Gastrocnemius medialis (tissue), 4 donors: ENCODE measurements around the gene CHAC1.

ENCODE experiments used
- POLR2A ChIP-seq, 2 donors: fragments of 450-650 bp; IDR thresholded peaks; one replicate each; pipeline ENCODE4 v1.6.1; 2017; ENCODE audit warnings: antibody characterized with exemption in 2 of 2, mild to moderate bottlenecking in 2 of 2, moderate library complexity in 2 of 2
- TF ChIP-seq, protein P1 (sequence below), 5 experiments: fragments of 450-650 bp in 3 of 5; fragments of 200-600 bp in 2 of 5; sonication (generic) in 2 of 5; IDR thresholded peaks in 4 of 5; conservative IDR thresholded peaks in 1 of 5; 1 replicate in 4 of 5; 2 replicates in 1 of 5; pipeline ENCODE4 v1.5.1; 2016 to 2019; ENCODE audit warnings: antibody characterized with exemption in 5 of 5, mild to moderate bottlenecking in 3 of 5, moderate library complexity in 3 of 5

DNA sequence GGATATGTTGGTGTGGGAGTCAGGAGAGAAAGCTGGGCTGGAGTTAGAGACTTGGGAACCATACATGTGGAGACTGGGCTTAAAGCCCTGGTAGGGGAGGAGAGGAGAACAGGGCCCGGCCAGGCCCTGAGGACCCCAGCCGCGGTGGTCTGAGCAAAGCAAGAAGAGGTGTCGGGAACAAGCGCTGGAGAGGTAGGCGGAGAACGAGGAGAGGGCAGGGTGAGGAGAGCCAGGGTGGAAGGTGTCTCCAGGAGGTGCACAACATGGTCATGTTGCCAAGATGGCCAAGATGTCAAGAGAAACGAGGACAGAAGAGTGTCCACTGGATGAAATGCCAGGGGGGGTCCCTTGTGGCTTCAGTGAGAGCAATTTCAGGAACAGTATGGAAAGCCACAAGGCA lies 5.5 kb downstream of the CHAC1 start:
- TF ChIP-seq, protein P1, sequence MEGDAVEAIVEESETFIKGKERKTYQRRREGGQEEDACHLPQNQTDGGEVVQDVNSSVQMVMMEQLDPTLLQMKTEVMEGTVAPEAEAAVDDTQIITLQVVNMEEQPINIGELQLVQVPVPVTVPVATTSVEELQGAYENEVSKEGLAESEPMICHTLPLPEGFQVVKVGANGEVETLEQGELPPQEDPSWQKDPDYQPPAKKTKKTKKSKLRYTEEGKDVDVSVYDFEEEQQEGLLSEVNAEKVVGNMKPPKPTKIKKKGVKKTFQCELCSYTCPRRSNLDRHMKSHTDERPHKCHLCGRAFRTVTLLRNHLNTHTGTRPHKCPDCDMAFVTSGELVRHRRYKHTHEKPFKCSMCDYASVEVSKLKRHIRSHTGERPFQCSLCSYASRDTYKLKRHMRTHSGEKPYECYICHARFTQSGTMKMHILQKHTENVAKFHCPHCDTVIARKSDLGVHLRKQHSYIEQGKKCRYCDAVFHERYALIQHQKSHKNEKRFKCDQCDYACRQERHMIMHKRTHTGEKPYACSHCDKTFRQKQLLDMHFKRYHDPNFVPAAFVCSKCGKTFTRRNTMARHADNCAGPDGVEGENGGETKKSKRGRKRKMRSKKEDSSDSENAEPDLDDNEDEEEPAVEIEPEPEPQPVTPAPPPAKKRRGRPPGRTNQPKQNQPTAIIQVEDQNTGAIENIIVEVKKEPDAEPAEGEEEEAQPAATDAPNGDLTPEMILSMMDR (IDR thresholded peaks at IDR 0.05 in 4 of 5, conservative IDR thresholded peaks at IDR 0.05 in 1 of 5) = no peak
- TF ChIP-seq POLR2A (IDR thresholded peaks at IDR 0.05) = no peak
